Esophagus squamous epithelium (tissue), 4 donors: ENCODE measurements around the gene ZEB2.

Source experiments
- POLR2A ChIP-seq, 4 donors: fragments of 450-650 bp; IDR thresholded peaks; one replicate each; pipeline ENCODE4 v1.6.1; 2017; ENCODE audit warnings: antibody characterized with exemption in 4 of 4, mild to moderate bottlenecking in 4 of 4, moderate library complexity in 3 of 4
- TF ChIP-seq, protein P1 (sequence below), 6 experiments: fragments of 450-650 bp in 4 of 6; fragments of 200-600 bp in 2 of 6; sonication (generic) in 2 of 6; IDR thresholded peaks; one replicate each; pipeline ENCODE4 v1.5.1; 2016 to 2019; ENCODE audit warnings: antibody characterized with exemption in 6 of 6, mild to moderate bottlenecking in 4 of 6, moderate library complexity in 4 of 6

DNA sequence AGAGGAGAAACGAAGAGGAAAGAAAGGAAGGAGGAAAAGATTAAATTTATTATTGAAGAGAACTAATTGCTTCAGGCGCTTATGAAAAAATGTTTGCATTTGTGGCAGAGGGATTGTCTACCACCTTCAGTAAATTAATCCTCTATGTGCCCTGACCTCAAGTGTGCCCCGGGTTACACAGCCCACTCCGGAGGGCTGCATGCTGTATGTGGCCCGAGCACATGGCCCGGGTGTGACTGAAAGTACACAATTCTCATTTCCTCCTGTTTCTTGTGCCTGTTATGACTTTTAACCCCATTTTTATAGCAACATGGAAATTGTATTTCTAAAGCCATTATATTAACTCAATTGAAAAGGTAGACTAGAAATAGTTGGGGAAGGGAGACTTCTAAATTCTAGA is 38.8 kb downstream of the ZEB2 start:
- TF ChIP-seq, protein P1, sequence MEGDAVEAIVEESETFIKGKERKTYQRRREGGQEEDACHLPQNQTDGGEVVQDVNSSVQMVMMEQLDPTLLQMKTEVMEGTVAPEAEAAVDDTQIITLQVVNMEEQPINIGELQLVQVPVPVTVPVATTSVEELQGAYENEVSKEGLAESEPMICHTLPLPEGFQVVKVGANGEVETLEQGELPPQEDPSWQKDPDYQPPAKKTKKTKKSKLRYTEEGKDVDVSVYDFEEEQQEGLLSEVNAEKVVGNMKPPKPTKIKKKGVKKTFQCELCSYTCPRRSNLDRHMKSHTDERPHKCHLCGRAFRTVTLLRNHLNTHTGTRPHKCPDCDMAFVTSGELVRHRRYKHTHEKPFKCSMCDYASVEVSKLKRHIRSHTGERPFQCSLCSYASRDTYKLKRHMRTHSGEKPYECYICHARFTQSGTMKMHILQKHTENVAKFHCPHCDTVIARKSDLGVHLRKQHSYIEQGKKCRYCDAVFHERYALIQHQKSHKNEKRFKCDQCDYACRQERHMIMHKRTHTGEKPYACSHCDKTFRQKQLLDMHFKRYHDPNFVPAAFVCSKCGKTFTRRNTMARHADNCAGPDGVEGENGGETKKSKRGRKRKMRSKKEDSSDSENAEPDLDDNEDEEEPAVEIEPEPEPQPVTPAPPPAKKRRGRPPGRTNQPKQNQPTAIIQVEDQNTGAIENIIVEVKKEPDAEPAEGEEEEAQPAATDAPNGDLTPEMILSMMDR (IDR thresholded peaks at IDR 0.05), result no peak
- no peak for TF ChIP-seq POLR2A (IDR thresholded peaks at IDR 0.05)
